ENCODE results near the gene RNF20. TPM values are rescaled to one million over a fixed set of nuclear protein-coding genes. Genes with fewer than 3 reads are reported as not detected.

Gene RNF20
- total and polyA plus RNA-seq, 10 of the 15 experiments (the other 5 are each of a cell fraction or from before 2014, with no cell fraction given) = 7.5 to 38.9 (median 26.7) TPM

GRCh38 chr9:101524371-101524770, 9.3 kb upstream of the RNF20 start (continued):
- TF ChIP-seq EP300 (IDR thresholded peaks at IDR 0.05; ENCODE audit: borderline replicate concordance in 1 of 2, control insufficient read depth in 1 of 2, low read depth in 2 of 2, low read length in 2 of 2) (no peak), PAX5 (IDR thresholded peaks at IDR 0.05; ENCODE audit: borderline replicate concordance, low read depth, low read length) (no peak)

GRCh38 chr9:101527066-101527465, 6.6 kb upstream of the RNF20 start:
- no peaks in the 10 kb centered on the region for H3K36me3 ChIP-seq (ENCODE audit: control insufficient read depth in 2 of 2, insufficient read depth in 2 of 2, low read length in 1 of 2)
- ChIA-PET POLR2A (no interaction called here), SMC1A (ENCODE audit: uncharacterized antibody, unreplicated experiment) (interaction anchor here (0.8 to 0.9 kb wide), 2 partner anchors 67 to 215 kb away, joined by 3 read pairs; no protein-coding TSS in a partner anchor), RAD21 (ENCODE audit: unreplicated experiment) (no interaction called here), CTCF (interaction anchor here (1.3 to 16.7 kb wide), 4 partner anchors 14 to 81 kb away, joined by 3 to 228 read pairs (median 4); no protein-coding TSS in a partner anchor)
- no peaks in the 10 kb centered on the region for H3K4me1 ChIP-seq (ENCODE audit: control insufficient read depth, insufficient read depth, low read length)
- intact Hi-C loops (cut with micrococcal nuclease; ENCODE audit: unreplicated experiment) (no loop called here), in situ Hi-C loops (cut with MboI) (no loop called here)
- WGBS (ENCODE audit: insufficient coverage, insufficient replicate concordance, low lambda C conversion rate, missing lambda C conversion rate) = 21% methylated on average over 6 of the region's 6 CpGs
- no peaks in the 10 kb centered on the region for H3K9me3 ChIP-seq (replicated peaks; ENCODE audit: control insufficient read depth, insufficient read depth, low read length)
- no peak overlapping the region for H2AFZ ChIP-seq (ENCODE audit: control insufficient read depth, low read depth, low read length)
- no peak for DNase-seq (ENCODE audit: low read depth, low spot score)
- no TSS peak for BruUV-seq (replicated peaks)
- no peaks in the 10 kb centered on the region for H3K27me3 ChIP-seq (replicated peaks in 1 of 2; ENCODE audit: control insufficient read depth in 2 of 2, insufficient read depth in 2 of 2, low read length in 1 of 2)
- no peak overlapping the region for H3K4me2 ChIP-seq (ENCODE audit: control insufficient read depth, insufficient read depth)
- no peak overlapping the region for H3K27ac ChIP-seq (ENCODE audit: control insufficient read depth, insufficient read depth)
- H3K79me2 ChIP-seq (ENCODE audit: control insufficient read depth, insufficient read depth, low read length) = no peaks in the 10 kb centered on the region
- no peak overlapping the region for H3K9ac ChIP-seq (ENCODE audit: control insufficient read depth, insufficient read depth, low read length)
- H3K4me3 ChIP-seq = no peak overlapping the region
- H4K20me1 ChIP-seq (ENCODE audit: control insufficient read depth, insufficient read depth) = no peaks in the 10 kb centered on the region
- FAIRE-seq = no peak
- no peak for ATAC-seq
- TF ChIP-seq FOS (IDR thresholded peaks at IDR 0.05; ENCODE audit: borderline replicate concordance, extremely low read depth, insufficient read length) (no peak), HSF1 (IDR thresholded peaks at IDR 0.05; ENCODE audit: low read depth, low read length) (no peak), E2F8 (IDR thresholded peaks at IDR 0.05; ENCODE audit: low read depth, partially characterized antibody) (no peak), ZBTB40 (IDR thresholded peaks at IDR 0.05; ENCODE audit: borderline replicate concordance) (no peak), CEBPZ (IDR thresholded peaks at IDR 0.05; ENCODE audit: low read depth, low read length) (no peak), TARDBP (IDR thresholded peaks at IDR 0.05; ENCODE audit: borderline replicate concordance) (no peak)

All from GM12878 (cell line).